Measurements from ENCODE around the gene DNAJC12. TPM values are rescaled to one million over a fixed set of nuclear protein-coding genes. Genes with fewer than 3 reads are reported as not detected.
"Not testable (repeated sequence)": the region's sequence is repeated elsewhere in the genome, so short reads cannot be mapped to it uniquely, and the experiment has no call there.

Gene DNAJC12
- total RNA-seq, 1 experiment from 2014 or later, result 3.4 TPM

- peak; percentile 96 for DNase-seq (ENCODE audit: low spot score)
Observed at GRCh38 chr10:67764012-67764822, 73.8 kb downstream of the DNAJC12 start.

DNA sequence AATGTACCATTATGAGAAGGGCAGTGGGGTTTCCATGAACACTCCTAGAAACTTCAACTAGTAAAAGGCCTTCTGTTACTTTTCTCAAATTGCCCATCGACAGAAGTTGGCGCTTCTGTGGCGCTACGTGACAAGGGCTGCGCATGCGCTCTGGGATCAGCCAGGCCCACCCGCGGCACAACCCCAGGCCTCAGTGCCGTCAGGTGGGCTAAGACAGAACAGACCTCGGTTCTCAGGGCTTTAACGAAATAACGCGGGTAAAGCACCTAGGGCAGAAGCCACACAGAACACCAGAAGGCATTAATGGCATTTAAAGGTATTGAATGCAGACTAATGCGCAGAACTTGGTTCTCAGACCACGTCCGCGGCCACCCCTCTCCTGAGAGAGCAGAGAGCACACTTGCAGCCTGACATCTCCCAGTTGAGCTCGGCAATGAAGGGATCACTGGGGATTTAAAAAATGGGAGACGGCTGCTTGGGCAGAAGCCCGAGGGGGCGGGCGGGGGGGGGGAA is 74.4 kb downstream of the DNAJC12 start:
- DNase-seq (ENCODE audit: low spot score), result peak; percentile 82

GRCh38 chr10:67762567-67762966 is 75.4 kb downstream of the DNAJC12 start:
- not testable (repeated sequence) for DNase-seq (ENCODE audit: low spot score)

DNA sequence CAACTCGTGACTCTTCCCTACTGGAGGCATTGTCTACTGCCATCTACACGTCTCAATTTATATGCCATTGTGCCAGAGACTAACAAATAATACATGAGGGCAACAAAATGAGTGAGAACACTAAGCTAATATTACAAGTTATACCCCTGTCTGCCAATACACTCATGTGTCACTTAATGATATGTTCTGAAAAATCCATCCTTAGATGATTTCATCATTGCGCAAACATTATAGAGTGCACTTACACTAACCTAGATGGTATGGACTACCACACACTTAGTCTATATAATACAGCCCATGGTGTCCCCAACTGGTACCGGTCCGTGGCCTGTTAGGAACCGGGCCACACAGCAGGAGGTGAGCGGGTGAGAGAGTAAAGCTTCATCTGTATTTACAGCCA is 77.7 kb downstream of the DNAJC12 start:
- DNase-seq (ENCODE audit: low spot score), result no peak

Small RNAs within 50 kb of the gene (small RNA-seq; reads per million reads assigned to genes)
- gene RN7SL394P, result not detected
- gene RNU6-1250P, result not detected
- not detected for gene RNU6-523P

Other genes with a start within 250 kb of the DNAJC12 start
- not detected in 2 replicates for gene CTNNA3, start 142.0 kb downstream of the DNAJC12 start, total RNA-seq (2014; rRNA removed; shearing (Covaris generic))
- gene SIRT1, start 46.5 kb upstream of the DNAJC12 start, total RNA-seq (2014; rRNA removed; shearing (Covaris generic)), result 3.6 and 5.4 TPM in 2 replicates
- gene HERC4, start 237.1 kb upstream of the DNAJC12 start, total RNA-seq (2014; rRNA removed; shearing (Covaris generic)), result 15.8 and 19.4 TPM in 2 replicates